Ishikawa (cell line): ENCODE data around the gene HOXB7.

Experiments
- CREB1 ChIP-seq: IDR thresholded peaks from 2 replicates; pipeline ENCODE4 v1.6.1; 2012; ENCODE audit warnings: low read depth
- EP300 ChIP-seq: IDR thresholded peaks from 2 replicates; pipeline ENCODE4 v1.6.1; 2012; ENCODE audit warnings: borderline replicate concordance
- FOXM1 ChIP-seq: IDR thresholded peaks from 2 replicates; pipeline ENCODE4 v1.6.1; 2012; ENCODE audit warnings: low read depth, borderline replicate concordance
- MAX ChIP-seq: IDR thresholded peaks from 2 replicates; pipeline ENCODE4 v1.6.1; 2012
- RAD21 ChIP-seq: IDR thresholded peaks from 2 replicates; pipeline ENCODE4 v1.6.1; 2012; ENCODE audit warnings: low read depth
- REST ChIP-seq: IDR thresholded peaks from 2 replicates; pipeline ENCODE4 v1.6.1; 2012; ENCODE audit warnings: low read depth, mild to moderate bottlenecking
- TAF1 ChIP-seq: IDR thresholded peaks from 2 replicates; pipeline ENCODE4 v1.6.1; 2012; ENCODE audit warnings: low read depth, mild to moderate bottlenecking
- TCF12 ChIP-seq: IDR thresholded peaks from 2 replicates; pipeline ENCODE4 v1.6.1; 2012; ENCODE audit warnings: low read depth
- TEAD4 ChIP-seq: IDR thresholded peaks from 2 replicates; pipeline ENCODE4 v1.6.1; 2012
- YY1 ChIP-seq: IDR thresholded peaks from 2 replicates; pipeline ENCODE4 v1.6.1; 2012; ENCODE audit warnings: low read depth
- ZBTB7A ChIP-seq: IDR thresholded peaks from 2 replicates; pipeline ENCODE4 v1.6.1; 2012; ENCODE audit warnings: low read depth

GRCh38 chr17:48649741-48650140 lies 38.9 kb upstream of the HOXB7 start:
- TF ChIP-seq MAX (no peak), YY1 (no peak), EP300 (no peak), REST (no peak), TAF1 (no peak), CREB1 (no peak), TEAD4 (no peak), TCF12 (no peak), RAD21 (no peak), FOXM1 (no peak), ZBTB7A (no peak)
